Keratinocyte (primary cell): ENCODE data around the gene PLCZ1.

Experiments
- EZH2 ChIP-seq: IDR thresholded peaks from one replicate; pipeline ENCODE4 v1.6.1; 2012; ENCODE audit warnings: inconsistent platforms, mild to moderate bottlenecking, low read length, moderate library complexity
- TF ChIP-seq, protein P1 (sequence below), 3 experiments: IDR thresholded peaks in 1 of 3; conservative IDR thresholded peaks in 1 of 3; optimal IDR thresholded peaks in 1 of 3; 2 replicates in 2 of 3; 3 replicates in 1 of 3; pipeline versions ENCODE3 to v1.5.1; 2011; ENCODE audit warnings: low read length in 3 of 3, mild to moderate bottlenecking in 3 of 3, moderate library complexity in 2 of 3, control low read depth in 1 of 3, inconsistent platforms in 1 of 3; ENCODE audit not compliant: insufficient read depth in 2 of 3; ENCODE audit errors: extremely low read depth in 1 of 3

DNA sequence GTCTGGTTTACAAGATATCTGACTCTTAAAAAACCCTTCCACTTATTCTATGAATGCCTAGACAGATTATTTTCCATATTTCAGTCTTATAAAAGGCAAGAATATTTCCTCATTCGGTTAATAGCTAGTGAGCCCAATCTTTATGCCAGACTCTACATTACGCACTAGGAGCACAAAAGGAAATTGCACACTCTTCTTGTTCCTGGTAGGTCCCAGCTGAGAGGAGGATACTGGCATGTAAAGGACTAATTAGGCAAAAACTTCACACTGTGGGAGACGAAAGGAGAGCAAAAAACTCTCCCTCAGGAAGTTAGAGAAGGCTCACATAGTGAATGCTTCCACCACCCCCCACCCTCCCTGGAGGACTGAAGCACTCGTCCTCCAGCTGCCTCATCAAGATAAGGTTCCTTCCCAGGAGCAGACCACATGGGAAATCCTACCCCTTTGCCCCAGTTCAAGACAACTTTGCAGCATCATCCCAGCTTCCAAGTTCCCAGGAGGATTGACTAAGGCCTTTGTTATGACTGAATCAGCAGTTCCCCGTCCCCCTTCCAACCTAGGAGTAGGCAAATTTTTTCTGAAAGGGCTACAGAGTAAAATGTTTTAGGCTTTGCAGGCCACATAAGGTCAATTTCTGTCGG, 14.6 kb upstream of the PLCZ1 start:
- TF ChIP-seq, protein P1, sequence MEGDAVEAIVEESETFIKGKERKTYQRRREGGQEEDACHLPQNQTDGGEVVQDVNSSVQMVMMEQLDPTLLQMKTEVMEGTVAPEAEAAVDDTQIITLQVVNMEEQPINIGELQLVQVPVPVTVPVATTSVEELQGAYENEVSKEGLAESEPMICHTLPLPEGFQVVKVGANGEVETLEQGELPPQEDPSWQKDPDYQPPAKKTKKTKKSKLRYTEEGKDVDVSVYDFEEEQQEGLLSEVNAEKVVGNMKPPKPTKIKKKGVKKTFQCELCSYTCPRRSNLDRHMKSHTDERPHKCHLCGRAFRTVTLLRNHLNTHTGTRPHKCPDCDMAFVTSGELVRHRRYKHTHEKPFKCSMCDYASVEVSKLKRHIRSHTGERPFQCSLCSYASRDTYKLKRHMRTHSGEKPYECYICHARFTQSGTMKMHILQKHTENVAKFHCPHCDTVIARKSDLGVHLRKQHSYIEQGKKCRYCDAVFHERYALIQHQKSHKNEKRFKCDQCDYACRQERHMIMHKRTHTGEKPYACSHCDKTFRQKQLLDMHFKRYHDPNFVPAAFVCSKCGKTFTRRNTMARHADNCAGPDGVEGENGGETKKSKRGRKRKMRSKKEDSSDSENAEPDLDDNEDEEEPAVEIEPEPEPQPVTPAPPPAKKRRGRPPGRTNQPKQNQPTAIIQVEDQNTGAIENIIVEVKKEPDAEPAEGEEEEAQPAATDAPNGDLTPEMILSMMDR (optimal IDR thresholded peaks at IDR 0.05 in 1 of 3, IDR thresholded peaks at IDR 0.05 in 1 of 3, conservative IDR thresholded peaks at IDR 0.05 in 1 of 3; ENCODE audit: extremely low read depth in 1 of 3, insufficient read depth in 2 of 3, low read length in 3 of 3), result no peak
- TF ChIP-seq EZH2, result no peak
